ENCODE results near the gene TRIM28.
"Not testable (repeated sequence)": the region's sequence is repeated elsewhere in the genome, so short reads cannot be mapped to it uniquely, and the experiment has no call there.

Gene TRIM28

GRCh38 chr19:58529405-58529804 lies 14.5 kb upstream of the TRIM28 start:
- H3K27ac ChIP-seq = no peak overlapping the region
- H3K9ac ChIP-seq (ENCODE audit: insufficient read length) = no peak overlapping the region
- no peak for TF ChIP-seq EZH2 (IDR thresholded peaks at IDR 0.05)
- no peak for TF ChIP-seq POLR2AphosphoS5 (IDR thresholded peaks at IDR 0.05; ENCODE audit: borderline replicate concordance, low read depth, low read length)
- TF ChIP-seq FOXP2 (optimal IDR thresholded peaks at IDR 0.05; ENCODE audit: control extremely low read depth, extremely low read length, insufficient read depth) = no peak
- no peaks in the 10 kb centered on the region for H3K9me3 ChIP-seq (ENCODE audit: low read depth, low read length)
- no peak overlapping the region for H3K4me3 ChIP-seq
- DNase-seq (ENCODE audit: low read depth, low spot score) = no peak
- no peaks in the 10 kb centered on the region for H3K36me3 ChIP-seq (ENCODE audit: insufficient read depth, low read length)

GRCh38 chr19:58531034-58531840 lies 12.6 kb upstream of the TRIM28 start:
- no peak for DNase-seq (ENCODE audit: low read depth, low spot score)
- Histone ChIP-seq H3K27ac (no peak overlapping the region), H3K36me3 (ENCODE audit: insufficient read depth, low read length) (no peaks in the 10 kb centered on the region), H3K4me3 (no peak overlapping the region), H3K9me3 (ENCODE audit: low read depth, low read length) (no peaks in the 10 kb centered on the region), H3K9ac (ENCODE audit: insufficient read length) (no peak overlapping the region)
- TF ChIP-seq FOXP2 (optimal IDR thresholded peaks at IDR 0.05; ENCODE audit: control extremely low read depth, extremely low read length, insufficient read depth) (no peak), EZH2 (IDR thresholded peaks at IDR 0.05) (no peak), POLR2AphosphoS5 (IDR thresholded peaks at IDR 0.05; ENCODE audit: borderline replicate concordance, low read depth, low read length) (no peak)

- Histone ChIP-seq H3K36me3 (ENCODE audit: insufficient read depth, low read length) (no peaks in the 10 kb centered on the region), H3K27ac (no peak overlapping the region), H3K9ac (ENCODE audit: insufficient read length) (no peak overlapping the region), H3K4me3 (no peak overlapping the region), H3K9me3 (ENCODE audit: low read depth, low read length) (no peaks in the 10 kb centered on the region)
- DNase-seq (ENCODE audit: low read depth, low spot score) = no peak
- TF ChIP-seq EZH2 (IDR thresholded peaks at IDR 0.05) (no peak), FOXP2 (optimal IDR thresholded peaks at IDR 0.05; ENCODE audit: control extremely low read depth, extremely low read length, insufficient read depth) (no peak), POLR2AphosphoS5 (IDR thresholded peaks at IDR 0.05; ENCODE audit: borderline replicate concordance, low read depth, low read length) (no peak)
These were observed 8.0 kb upstream of the TRIM28 start for GRCh38 chr19:58535857-58536256.

- no peaks in the 10 kb centered on the region for H3K9me3 ChIP-seq (ENCODE audit: low read depth, low read length)
- H3K36me3 ChIP-seq (ENCODE audit: insufficient read depth, low read length) = no peaks in the 10 kb centered on the region
- TF ChIP-seq FOXP2 (optimal IDR thresholded peaks at IDR 0.05; ENCODE audit: control extremely low read depth, extremely low read length, insufficient read depth) (no peak), POLR2AphosphoS5 (IDR thresholded peaks at IDR 0.05; ENCODE audit: borderline replicate concordance, low read depth, low read length) (no peak), EZH2 (IDR thresholded peaks at IDR 0.05) (no peak)
- no peak for DNase-seq (ENCODE audit: low read depth, low spot score)
- no peak overlapping the region for H3K4me3 ChIP-seq
- no peak overlapping the region for H3K9ac ChIP-seq (ENCODE audit: insufficient read length)
- no peak overlapping the region for H3K27ac ChIP-seq
These were observed 6.7 kb upstream of the TRIM28 start for GRCh38 chr19:58536852-58537798.

- H3K36me3 ChIP-seq (ENCODE audit: insufficient read depth, low read length) = no peaks in the 10 kb centered on the region
- DNase-seq (ENCODE audit: low read depth, low spot score) = no peak
- H3K9ac ChIP-seq (ENCODE audit: insufficient read length) = no peak overlapping the region
- no peak for TF ChIP-seq EZH2 (IDR thresholded peaks at IDR 0.05)
- no peak for TF ChIP-seq POLR2AphosphoS5 (IDR thresholded peaks at IDR 0.05; ENCODE audit: borderline replicate concordance, low read depth, low read length)
- TF ChIP-seq FOXP2 (optimal IDR thresholded peaks at IDR 0.05; ENCODE audit: control extremely low read depth, extremely low read length, insufficient read depth) = no peak
- H3K9me3 ChIP-seq (ENCODE audit: low read depth, low read length) = no peaks in the 10 kb centered on the region
- H3K27ac ChIP-seq = no peak overlapping the region
- no peak overlapping the region for H3K4me3 ChIP-seq
These were observed 5.4 kb upstream of the TRIM28 start for GRCh38 chr19:58538257-58539168.

- not testable (repeated sequence) for H3K27ac ChIP-seq; H3K9ac ChIP-seq (ENCODE audit: insufficient read length); H3K4me3 ChIP-seq; H3K36me3 ChIP-seq (ENCODE audit: insufficient read depth, low read length); DNase-seq (ENCODE audit: low read depth, low spot score); H3K9me3 ChIP-seq (ENCODE audit: low read depth, low read length)
These were observed 4.7 kb upstream of the TRIM28 start for GRCh38 chr19:58539169-58539559.

GRCh38 chr19:58542641-58543372 lies 1.1 kb upstream of the TRIM28 start:
- not testable (repeated sequence) for H3K27ac ChIP-seq; H3K9me3 ChIP-seq (ENCODE audit: low read depth, low read length); H3K4me3 ChIP-seq; H3K9ac ChIP-seq (ENCODE audit: insufficient read length); DNase-seq (ENCODE audit: low read depth, low spot score)
- H3K36me3 ChIP-seq (ENCODE audit: insufficient read depth, low read length) = peaks cover 30% of the 10 kb centered on the region
